GM21367 (cell line): Measurements from ENCODE around the gene PCCB.
"Not testable (repeated sequence)": the region's sequence is repeated elsewhere in the genome, so short reads cannot be mapped to it uniquely, and the experiment has no call there.

Source experiments
- ATAC-seq: cut with Tn5 transposase; IDR thresholded peaks from one replicate; pipeline ENCODE4 v1.9.1; 2021; ENCODE audit not compliant: unreplicated experiment

PCCB gene

DNA sequence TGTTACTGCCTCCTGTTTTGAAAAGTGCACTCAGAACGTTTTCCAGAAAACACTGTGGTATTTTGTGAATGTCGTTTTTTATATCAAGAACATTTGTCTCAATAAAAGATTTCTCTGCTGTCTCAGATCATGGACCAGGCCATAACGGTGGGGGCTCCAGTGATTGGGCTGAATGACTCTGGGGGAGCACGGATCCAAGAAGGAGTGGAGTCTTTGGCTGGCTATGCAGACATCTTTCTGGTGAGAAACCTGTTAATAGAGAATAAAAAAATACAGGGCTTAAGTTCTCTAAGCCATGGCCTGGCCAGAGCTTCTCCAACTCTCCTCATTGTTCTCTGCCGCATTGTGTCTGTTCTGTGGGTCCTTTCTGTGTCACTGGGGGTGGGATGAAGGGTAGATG lies 11.7 kb downstream of the PCCB start:
- no peak for ATAC-seq

DNA sequence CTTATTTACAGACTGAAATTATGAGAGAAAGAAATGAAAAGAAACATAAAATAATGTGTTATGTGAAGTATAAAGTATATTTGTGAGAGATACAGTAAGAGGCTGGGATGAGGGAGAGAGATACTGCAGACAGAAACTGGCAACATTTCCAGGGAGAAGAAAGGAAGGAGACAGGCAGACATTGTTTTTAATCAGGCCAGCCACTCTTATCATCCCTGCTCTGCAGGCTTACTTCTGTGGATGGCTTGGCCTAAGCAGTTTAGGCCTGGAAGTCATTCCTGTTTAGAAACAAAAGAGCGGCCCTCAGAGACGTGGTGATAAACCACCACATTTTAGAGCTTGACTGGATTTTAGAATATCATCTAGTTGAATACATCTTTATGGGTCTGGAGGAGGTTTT lies 12.4 kb downstream of the PCCB start:
- ATAC-seq: no peak

DNA sequence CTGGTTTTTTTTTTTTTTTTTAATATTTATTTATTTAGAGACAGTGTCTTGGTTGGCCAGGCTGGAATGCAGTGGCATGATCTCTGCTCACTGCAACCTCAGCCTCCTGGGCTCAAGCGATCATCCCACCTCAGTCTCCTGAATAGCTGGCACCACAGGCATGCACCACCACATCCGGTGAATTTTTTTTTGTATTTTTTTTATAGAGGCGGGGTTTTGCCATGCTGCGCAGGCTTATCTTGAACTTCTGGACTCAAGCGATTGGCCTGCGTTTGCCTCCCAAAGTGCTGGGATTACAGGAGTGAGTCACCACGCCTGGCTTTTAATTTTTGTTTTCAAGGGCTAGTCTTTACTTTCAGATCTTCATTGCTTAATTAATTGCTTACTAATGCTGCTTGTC lies 13.1 kb downstream of the PCCB start:
- no peak for ATAC-seq

DNA sequence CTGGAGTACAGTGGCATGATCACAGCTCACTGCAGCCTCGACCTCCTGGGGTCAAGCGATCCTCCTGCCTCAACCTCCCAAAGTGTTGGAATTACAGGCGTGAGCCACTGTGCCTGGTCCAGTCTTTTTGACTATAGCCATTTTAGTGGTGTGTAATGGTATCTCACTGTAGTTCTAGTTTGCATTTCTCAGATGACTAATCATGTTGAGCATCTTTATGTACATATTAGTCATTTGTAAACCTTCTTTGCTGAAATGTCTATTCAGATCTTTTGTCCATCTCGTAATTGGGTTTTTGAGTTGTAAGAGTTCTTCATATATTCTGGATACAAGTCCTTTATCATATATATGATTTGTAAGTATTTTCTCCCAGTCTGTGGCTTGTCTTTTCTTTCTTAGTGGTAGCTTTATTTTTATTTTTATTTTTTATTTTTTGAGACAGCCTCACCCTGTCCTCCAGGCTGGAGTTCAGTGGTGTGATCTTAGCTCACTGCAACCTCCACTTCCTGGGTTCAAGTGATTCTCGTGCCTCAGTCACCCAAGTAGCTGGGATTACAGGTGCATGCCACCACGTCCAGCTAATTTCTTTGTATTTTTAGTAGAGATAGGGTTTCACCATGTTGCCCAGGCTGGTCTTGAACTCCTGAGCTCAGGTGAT lies 16.5 kb downstream of the PCCB start:
- not testable (repeated sequence) for ATAC-seq

DNA sequence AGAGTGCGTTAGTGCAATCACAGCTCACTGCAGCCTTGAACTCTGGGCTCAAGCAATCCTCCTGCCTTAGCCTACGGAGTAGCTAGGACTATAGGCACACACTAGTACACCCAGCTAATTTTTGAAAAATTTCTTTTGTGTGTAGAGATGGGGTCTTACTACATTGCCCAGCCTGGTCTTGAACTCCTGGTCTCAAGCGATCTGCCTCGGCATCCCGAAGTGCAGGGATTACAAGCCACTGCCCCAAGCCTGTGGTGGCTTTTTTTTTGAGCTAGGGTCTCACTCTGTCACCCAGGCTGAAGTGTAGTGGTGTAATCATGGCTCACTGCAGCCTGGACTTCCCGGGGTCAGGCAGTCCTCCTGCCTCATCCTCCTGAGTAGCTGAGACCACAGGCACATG lies 17.1 kb downstream of the PCCB start:
- ATAC-seq: no peak

DNA sequence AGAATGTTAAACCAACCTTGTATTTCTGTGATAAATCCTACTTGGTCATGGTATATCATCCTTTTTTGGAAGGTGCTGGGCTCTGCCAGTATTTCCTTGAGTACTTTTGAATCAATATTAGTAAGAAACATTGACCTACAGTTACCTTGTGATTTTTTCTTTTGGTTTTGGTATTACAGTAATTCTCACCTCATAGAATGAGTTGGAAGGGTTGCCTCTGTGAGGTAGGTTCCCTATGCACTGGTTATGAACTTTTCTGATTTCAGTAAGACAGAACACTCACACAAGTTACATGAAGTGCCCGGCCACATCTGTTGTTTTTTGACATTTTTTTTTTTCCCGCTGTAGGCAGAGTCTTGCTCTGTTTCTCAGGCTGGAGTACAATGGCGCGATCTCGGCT lies 20.0 kb downstream of the PCCB start:
- ATAC-seq: no peak

DNA sequence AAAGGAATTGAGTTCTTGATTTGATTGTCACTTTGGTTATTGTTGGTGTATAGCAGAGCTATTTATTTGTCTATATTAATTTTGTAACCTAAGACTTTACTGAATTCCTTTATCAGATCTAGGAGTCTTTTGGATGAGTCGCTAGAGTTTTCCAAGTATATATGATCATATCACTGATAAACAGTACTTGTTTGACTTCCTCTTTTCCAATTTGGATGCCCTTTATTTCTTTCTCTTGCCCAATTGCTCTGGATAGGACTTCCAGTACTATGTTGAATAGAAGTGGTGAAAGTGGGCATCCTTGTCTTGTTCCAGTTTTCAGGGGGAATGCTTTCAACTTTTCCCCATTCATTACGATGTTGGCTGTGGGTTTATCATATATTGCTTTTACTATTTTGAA lies 21.5 kb downstream of the PCCB start:
- not testable (repeated sequence) for ATAC-seq

DNA sequence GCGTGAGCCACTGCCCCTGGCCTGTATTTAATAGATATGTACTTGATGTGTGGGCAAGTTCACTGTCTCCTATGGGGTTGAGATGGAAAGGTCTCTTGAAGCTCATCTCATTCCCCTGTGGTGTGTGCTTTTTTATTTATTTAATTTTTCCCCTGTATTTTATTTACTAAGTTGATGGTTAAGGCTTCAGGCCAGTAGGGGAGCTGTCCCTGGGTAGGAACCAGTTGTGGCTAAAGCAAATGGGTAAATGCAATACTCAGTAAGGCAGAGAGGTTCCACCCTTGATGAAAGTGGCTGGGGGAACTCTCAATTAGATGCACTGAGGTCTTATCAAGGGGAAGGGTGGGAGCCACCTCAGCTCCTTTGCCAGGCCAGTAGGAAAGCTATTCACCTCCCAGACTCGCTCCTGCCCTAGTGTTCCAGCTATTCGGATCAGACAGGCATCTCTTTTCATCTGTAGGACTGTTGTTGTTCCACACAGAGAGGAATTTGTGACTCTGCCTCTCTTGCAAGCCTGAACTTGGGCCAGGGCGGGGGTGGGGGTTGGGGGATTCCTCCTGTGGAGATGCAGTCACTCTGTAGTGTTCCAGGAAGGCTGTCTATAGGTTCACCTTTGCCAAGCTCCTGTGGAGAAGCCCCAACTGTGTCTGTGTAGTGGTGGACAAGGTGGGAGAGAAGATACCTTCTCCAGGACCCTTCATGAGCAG lies 26.1 kb downstream of the PCCB start:
- ATAC-seq: no peak

DNA sequence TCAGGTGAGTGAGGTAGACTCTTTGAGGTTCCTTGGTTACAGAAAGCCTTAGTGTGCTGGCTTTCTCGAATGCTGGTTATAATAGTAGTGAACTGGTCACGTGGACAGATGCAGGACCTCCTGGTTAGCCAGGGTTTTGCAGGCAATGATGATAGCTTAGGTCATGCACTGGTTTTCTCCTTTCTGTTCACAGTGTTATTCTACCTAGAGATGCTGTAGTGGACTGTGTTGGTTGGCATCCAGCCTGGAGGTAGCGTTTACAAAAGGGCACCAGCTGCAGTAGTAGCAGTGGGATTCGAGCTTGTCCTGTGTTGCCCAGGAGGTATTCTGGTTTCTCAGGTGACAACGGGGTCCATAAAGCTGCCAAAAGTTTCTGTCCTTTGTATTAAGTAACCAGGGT lies 27.0 kb downstream of the PCCB start:
- no peak for ATAC-seq

DNA sequence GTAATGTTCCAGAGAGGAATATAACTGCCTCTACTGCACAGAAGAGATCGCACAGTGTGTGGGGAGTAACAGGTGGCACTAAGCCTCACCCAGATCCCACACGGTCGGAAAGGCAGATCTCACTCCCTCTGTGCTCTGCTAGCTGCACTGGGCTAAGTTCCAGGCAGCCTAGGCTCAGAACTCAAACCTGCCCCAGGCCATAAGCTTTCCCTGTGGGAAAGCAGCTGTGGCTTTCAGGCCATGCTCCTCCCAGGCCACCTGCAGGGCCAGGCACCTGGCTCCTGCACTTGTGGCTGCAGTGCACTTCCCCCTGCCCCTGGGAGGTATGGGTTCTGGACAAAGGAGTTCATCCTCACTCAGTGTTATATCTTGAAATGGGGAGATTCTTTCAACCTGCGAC lies 27.5 kb downstream of the PCCB start:
- no peak for ATAC-seq

DNA sequence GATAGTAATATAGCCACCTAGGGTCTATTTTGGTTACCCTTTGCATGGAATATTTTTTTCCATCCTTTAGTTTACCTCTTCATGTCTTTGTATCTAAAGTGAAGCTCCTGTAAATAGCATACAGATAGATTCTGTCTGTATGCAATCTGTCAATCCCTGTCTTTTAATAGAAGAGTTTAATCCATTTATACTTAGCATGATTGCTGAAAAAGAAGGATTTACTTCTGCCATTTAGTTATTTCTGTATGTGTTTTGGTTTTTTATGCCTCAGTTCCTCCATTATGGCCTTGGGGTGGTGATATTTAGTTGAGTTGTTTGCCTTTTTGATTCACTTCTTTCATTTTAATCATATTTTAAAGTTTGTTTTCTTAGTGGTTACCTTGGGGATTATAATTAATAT lies 29.0 kb downstream of the PCCB start:
- ATAC-seq: no peak

DNA sequence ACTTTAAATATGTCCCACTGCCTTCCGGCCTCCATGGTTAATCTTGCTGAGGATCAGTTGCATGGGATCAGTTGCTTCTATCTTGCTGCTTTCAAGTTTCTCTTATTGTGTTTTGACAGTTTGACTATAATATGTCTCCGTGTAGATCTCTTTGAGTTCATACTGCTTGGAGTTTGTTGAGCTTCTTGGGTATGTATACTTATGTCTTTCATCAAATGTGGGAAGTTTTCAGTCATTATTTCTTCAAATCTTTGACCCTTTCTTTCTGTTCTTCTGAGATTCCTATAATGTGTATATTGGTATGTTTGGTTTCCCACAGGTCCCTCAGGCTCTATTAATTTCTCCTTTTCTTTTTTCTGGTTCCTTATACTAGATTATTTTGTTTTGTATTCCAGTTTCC lies 30.8 kb downstream of the PCCB start:
- no peak for ATAC-seq

DNA sequence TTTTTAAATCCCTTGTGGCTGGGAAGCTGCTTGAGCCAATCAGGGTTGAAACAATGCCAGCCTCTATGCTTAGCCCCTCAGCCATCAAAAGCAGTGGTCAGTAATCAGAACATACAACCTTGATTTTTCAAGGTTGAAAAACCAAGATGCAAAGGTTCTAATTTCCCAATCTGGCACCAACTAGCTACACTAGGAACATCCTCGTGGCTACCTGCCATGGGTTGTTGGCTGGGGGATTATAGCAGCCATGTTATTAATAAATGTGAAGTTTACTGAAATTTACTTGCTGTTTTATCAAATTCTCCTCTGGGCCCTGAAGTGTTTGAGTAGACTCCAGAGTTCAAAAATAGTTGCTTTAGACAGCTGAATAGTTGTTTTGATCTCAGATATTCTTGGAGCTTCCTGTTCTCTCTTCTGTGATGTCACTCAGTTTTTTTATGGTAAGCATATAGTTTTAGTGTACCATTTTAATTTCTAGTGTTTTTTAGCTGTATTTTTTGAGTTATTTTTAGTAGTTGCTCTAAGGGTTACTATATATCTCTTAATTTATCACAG lies 31.9 kb downstream of the PCCB start:
- no peak for ATAC-seq

DNA sequence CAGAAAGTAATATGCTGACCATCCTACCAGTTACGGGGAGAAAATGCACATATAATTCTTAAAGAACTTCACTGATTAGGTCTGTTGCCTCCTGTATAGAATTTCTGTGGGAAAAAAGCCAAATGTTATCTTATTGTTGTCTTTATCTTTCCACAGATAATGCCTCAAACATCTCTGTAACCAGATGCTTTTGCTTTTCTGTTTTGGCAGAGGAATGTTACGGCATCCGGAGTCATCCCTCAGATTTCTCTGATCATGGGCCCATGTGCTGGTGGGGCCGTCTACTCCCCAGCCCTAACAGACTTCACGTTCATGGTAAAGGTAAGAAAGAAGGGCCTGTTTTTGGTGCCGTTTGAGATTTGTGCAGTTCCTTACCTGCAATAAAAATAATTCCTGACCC lies 33.5 kb downstream of the PCCB start:
- no peak for ATAC-seq

DNA sequence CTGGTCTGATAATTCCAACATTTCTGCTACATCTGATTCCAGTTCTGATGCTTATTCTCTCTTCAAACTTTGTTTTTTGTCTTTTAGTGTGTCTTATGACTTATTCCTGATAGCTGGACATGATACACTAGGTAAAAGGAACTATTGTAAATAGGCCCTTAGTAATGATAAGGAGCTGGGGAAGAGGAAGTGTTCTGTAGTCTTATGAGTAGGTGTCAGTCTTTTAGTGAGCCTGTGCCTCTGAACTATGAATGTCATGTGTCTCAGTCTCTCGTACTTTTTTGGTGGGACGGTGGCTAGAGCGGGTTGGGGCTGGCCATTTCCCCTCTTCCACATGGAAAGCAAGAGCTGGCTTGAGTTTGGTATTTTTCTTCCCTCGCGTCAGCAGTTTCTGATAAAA lies 41.2 kb downstream of the PCCB start:
- no peak for ATAC-seq

DNA sequence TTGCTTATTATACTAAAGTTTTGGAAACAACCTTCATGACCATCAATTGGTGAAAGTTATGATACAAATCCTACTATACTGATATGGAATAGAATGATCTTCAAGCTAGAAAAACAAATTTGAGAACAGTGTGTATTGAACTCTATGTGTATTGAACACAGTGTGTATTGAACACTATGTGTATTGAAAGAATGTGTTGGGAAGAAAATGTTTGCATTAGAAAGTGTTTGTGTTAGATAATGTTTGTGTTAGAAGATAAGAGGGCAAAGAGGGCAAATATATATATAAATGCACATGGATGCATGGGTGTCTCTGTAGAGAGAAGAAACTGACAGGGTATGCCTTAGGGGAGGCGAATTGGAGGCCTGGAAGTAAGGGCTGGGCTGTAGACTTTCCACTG lies 42.4 kb downstream of the PCCB start:
- no peak for ATAC-seq

DNA sequence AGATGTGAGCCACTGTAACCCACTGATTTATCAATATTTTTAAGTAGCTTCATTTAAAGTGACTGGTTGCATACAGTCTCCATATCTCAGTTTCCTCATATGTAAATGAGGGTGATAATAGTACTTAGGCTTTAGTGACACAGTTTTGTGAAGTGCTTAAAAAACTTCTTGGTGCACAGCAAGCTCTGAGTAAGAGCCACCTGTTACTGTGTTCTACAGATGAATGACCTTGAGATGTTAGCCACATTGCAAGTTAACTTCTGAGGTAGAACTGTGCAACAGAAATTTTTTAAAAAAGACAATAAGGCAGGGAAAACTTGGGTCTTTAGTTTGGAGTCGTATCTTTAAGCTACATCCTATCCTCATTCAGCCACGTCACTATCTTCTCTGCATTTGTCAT lies 43.1 kb downstream of the PCCB start:
- no peak for ATAC-seq

DNA sequence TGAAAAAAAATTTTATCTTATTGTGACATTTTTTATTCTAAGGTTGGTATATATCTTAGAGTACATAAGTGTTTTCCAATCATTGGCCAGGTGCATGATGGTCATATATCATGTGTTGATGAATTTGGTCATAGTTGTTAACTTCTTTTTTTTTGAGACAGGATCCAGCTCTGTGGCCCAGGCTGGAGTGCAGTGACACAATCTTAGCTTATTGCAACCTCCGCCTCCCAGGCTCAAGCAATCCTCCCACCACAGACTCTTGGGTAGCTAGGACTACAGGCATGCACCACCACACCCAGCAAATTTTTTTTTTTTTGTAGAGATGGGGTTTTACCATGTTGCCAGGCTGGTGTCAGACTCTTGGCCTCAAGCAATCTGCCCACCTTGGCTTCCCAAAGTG lies 44.0 kb downstream of the PCCB start:
- ATAC-seq: no peak

DNA sequence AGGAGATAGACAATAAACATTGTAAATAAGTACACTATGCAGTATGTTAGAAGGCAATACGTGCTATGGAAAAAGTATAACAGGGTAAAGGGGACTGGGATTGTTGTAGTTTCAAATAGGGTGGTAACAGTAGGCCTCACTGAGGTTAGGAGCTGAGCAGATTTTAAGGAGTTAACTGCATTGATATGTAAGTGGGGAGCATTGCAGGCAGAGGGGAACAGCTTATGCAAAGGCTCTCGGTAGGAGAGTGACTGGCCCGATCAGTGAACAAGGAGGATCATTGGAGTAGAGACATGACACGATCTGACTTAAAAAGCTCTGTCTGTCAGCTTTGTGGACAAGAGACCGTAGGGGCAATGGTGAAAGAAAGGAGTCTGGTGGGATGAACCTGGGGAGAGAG lies 46.8 kb downstream of the PCCB start:
- no peak for ATAC-seq

DNA sequence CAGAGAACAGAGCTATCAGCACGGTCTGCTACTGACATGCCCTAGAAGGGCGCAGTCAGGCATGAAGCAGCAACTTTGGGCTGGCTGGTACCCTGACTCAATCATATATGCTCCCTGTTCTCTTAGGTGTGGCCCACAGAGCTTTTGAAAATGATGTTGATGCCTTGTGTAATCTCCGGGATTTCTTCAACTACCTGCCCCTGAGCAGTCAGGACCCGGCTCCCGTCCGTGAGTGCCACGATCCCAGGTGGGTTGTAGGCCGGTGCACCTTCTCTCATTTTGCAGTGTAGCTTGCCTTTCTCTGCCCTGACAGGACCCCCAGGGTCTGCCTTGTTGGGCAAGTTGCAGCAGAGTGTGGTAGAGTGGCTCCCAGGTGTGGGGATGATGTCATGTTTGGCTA lies 47.7 kb downstream of the PCCB start:
- ATAC-seq: no peak

DNA sequence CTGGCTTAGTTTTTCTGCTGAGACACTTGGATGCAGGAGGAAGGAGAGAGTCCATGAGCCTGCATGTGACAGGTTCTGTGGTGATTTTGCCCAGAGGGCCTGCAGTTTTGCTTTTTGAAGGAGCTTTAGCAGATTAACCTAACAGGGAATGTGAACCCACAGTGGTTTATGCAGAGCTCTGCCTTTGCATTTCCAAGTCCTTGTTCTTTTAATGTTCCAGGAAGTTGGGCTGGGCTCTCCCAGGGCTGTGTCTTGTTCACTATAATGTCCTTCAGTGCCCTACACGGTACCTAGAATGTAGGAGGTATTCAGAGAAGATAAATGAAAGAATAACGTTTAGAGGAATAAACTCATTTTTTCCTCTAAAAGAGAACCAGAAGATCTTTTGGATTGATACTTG lies 50.3 kb downstream of the PCCB start:
- no peak for ATAC-seq

DNA sequence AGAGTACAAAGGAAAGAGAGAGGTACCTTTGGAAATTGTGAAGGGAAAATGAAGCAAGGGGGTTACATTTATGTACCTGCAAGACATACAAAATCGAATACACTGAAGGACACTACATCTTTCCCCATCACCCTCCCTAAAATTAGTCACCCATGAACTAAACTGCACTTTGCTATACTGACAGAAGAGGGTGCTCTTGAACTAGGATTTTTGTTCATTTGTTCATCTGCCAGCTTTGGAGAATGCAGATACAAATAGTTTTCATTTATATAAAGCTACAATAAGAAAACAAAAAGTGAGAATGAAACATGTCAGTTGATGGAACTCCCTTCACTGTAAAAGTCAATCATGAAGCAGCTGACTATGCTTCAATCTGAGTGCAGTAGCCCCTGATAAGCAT lies 55.7 kb downstream of the PCCB start:
- no peak for ATAC-seq

DNA sequence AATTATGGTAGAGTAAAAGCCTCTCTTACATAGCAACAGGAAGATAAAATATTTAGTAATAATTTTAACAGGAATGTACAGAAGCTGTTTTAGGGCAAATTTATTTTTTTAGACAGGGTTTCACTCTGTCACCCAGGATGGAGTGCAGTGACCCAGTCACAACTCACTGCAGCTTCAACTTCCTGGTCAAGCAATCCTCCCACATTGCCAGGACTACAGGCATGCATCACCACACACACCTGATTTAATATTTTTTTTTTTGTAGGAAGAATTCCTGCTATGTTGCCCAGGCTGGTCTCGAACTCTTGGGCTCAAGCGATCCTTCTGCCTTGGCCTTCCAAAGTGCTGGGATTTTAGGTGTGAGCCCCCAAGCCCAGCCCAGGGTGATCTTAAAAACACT lies 61.1 kb downstream of the PCCB start:
- no peak for ATAC-seq
